C4-2B (cell line): ENCODE measurements around the gene GOT1.
A peak's percentile ranks its signal among the peaks of the same experiment; 100 is the strongest.

Source experiments
- H3K27ac ChIP-seq: fragments of 450-650 bp; 2 replicates; pipeline ENCODE4 v1.5.1; 2017
- ZFX ChIP-seq: fragments of 450-650 bp; IDR thresholded peaks from 2 replicates; pipeline ENCODE4 v1.6.1; 2017
- TF ChIP-seq, protein P1 (sequence below): fragments of 450-650 bp; conservative IDR thresholded peaks from 2 replicates; pipeline ENCODE4 v1.5.1; 2017; ENCODE audit warnings: mild to moderate bottlenecking

Gene GOT1

DNA sequence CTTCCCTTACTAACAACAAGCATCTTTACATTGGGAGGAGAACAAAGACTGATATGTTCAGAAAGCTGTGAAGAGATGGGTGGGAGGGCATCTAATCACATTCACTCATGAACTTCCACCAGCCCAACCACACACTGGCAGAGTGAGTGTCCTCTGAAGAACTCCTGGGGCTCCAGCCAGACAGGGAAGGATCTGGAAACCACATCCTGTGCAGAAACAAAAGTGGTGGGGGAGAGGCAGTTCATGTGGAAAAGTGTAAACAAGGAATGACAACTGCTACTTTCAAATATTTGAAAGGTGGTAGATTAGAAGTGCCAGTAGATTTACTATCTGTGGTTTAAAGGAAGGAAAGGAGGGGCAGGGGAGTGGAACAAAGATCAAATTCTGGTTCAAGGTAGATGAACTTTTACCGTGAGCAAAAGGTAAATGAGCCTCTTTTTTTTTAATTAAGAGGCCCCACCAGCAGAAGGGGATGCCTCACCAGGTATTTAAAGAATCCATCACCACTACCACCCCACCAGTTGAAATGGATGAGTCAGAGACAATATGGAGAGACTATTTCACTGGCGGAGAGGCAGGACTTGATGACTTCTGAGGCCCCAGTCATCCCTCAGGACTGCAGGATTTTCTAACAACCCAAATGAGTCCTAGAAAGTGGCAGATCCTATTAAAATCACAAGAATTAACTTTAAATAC, 34.5 kb downstream of the GOT1 start:
- TF ChIP-seq ZFX = no peak
- TF ChIP-seq, protein P1, sequence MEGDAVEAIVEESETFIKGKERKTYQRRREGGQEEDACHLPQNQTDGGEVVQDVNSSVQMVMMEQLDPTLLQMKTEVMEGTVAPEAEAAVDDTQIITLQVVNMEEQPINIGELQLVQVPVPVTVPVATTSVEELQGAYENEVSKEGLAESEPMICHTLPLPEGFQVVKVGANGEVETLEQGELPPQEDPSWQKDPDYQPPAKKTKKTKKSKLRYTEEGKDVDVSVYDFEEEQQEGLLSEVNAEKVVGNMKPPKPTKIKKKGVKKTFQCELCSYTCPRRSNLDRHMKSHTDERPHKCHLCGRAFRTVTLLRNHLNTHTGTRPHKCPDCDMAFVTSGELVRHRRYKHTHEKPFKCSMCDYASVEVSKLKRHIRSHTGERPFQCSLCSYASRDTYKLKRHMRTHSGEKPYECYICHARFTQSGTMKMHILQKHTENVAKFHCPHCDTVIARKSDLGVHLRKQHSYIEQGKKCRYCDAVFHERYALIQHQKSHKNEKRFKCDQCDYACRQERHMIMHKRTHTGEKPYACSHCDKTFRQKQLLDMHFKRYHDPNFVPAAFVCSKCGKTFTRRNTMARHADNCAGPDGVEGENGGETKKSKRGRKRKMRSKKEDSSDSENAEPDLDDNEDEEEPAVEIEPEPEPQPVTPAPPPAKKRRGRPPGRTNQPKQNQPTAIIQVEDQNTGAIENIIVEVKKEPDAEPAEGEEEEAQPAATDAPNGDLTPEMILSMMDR = no peak

DNA sequence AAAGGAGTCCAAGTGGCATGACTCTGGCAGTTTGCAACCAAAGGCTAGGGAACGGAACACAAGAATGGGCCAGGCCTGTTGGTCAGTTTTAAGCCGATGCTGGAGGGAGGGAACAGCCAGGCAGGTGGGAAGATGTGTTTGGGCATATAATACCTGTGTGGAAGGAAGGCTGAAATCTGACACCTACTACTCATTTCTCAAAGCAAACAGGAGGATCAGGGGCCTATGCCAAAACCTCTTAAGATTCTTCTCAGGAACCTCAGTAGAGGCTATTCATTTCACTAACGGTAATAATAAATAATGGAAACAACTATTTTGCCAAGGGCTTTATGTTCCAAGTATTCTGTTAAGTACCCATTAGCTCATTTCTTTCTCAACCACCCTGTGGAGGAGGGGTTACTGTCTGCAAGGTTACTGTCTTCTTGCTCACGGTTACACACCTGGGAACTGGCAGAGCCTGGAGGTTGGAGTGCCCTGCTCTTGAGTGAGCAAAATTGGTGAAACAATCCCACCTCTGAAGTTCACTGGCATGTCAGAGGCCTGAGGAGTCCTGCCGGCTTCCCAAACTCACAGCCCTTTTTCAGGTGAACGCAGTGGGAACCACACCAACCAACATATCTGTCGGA, 35.5 kb downstream of the GOT1 start:
- peak overlapping the region; percentile 62 for H3K27ac ChIP-seq
- TF ChIP-seq, protein P1 = no peak
- TF ChIP-seq ZFX = no peak

More for the DNA sequence above, 34.5 kb downstream of the GOT1 start:
- H3K27ac ChIP-seq = peak overlapping the region; percentile 62; the same call in 1 of the 2 replicates

DNA sequence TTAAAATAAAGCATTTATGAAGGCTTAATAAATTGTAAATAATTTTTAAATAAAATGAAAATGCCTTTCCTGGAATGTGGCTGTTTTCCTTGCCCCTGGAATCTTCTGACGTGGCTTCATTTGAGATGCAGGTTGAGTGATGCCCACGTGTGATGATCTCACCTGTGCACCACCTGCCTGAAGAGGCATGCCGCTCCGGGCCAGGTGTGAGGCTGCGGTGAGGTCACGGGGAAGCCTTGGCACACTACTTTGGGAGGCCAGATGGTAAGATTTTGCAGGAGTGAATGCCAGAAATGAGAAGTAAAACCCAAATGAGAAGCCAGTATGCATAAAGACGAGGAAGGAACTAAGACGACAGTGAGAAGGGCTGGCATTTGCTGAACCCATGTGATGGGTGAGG, 36.2 kb downstream of the GOT1 start:
- peak overlapping the region; percentile 62 for H3K27ac ChIP-seq
- TF ChIP-seq ZFX = no peak
- TF ChIP-seq, protein P1 = no peak

DNA sequence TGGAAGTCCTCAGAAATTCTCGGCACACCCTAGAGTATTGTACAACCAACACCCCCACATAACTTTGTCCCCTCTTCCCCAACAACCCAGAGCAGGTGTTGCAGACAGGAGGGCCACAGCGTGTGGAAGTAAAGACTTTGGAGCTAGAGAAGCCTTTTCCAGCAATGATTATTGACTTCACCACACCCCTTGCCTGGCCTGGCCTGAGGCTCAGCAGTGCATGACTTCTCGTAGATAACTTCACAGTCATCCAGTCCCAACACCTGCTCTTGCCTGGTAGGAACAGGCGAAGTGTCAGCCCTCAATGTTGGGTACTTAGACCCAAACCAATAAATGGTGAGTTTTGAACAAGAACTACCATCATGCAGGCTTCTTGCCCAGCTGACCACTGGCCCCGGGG, 36.7 kb downstream of the GOT1 start:
- H3K27ac ChIP-seq = peak overlapping the region; percentile 62
- TF ChIP-seq, protein P1 = no peak
- no peak for TF ChIP-seq ZFX

DNA sequence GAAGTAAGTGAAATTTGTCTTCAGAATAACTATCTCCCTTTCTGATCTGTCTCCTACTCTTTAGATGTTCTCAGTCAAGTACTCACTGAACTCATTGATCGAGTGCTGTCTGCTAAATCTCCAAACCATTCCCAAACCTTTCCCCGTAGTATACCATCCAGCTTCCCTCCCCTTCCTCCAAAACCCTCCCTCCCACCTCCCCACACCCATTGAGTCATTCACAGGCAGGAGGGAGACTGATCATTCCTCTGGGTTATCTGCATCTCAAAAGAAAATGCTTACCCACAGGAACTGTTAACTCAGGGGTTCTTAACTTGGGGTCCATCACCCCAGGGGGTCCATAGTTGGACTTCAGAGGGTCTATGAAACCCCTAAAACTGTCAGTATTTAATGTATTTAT, 37.4 kb downstream of the GOT1 start:
- no peak for TF ChIP-seq ZFX
- TF ChIP-seq, protein P1 = no peak
- no peak overlapping the region for H3K27ac ChIP-seq

DNA sequence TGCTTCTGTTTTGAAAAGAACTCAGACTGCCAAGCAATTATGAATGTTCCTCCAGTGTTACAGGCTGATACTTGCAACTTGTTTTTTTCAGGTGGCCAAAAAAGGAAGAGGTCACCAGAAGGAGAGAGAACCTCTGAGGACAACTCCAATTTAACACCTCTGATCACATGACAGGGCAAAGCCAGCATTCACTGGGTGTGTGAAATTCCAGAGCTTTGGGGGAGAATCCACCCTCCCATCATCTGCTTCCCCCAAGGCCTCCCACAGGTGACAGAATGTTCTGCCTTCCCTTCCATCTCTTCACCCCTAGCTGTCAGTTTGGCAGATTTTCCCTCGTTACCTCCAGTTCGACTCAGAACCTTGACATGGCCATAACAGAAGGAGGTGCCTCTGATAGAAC, 39.1 kb downstream of the GOT1 start:
- H3K27ac ChIP-seq = no peak overlapping the region
- TF ChIP-seq ZFX = no peak
- TF ChIP-seq, protein P1 = no peak

DNA sequence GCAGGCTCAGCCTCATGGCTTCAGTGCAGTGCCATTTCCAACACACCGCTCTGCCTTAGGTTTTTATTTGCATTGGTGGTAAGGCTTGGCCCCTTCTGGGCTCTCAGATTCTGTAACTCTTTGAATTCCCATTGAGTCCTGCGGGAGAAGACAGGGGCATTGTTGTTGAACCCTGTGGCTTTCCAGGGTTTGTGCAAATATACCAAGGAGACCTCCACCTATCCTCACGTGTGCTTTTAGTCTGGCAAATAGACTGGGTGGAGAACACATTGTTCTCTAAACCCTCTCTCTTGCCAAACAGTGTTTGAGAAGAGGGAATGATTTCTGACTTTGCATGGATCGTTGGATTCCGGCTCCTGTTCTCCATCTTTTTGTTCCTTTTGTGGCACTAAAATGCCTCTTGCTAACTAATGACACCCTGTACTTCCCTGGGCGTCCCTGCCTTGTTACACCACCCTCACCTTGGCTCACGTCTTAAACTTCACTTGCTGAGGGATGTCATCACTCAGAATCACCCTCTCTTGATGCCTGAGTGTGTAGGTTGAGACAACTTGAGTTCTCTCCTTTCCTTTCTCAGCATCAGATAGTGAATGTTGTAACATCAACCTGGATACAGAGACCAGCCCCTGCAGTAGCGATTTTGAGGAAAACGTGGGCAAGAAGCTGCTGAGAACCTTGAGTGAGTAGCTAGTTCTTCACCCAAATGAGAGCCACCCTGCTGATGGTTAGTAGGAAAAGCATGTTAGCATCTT, 40.5 kb downstream of the GOT1 start:
- H3K27ac ChIP-seq = no peak overlapping the region; the same call in 1 of the 2 replicates
- TF ChIP-seq, protein P1 = no peak
- TF ChIP-seq ZFX = no peak
